NCI-H510A treated with DMSO at 0.1 percent for 48 hours (cell line): ENCODE measurements around the gene DIPK1B.
"Not testable (repeated sequence)": the region's sequence is repeated elsewhere in the genome, so short reads cannot be mapped to it uniquely, and the experiment has no call there.

Experiments
- DNase-seq: peaks from one replicate; lab custom pipeline; 2025; lab: John Stamatoyannopoulos, UW

DIPK1B gene

GRCh38 chr9:136753371-136754058 is 41.1 kb downstream of the DIPK1B start:
- no peak for DNase-seq

- DNase-seq: no peak
These were observed 41.7 kb downstream of the DIPK1B start for GRCh38 chr9:136754059-136754572.

GRCh38 chr9:136754626-136755301 is 42.4 kb downstream of the DIPK1B start:
- no peak for DNase-seq

GRCh38 chr9:136755302-136756133 is 43.1 kb downstream of the DIPK1B start:
- DNase-seq: not testable (repeated sequence)

GRCh38 chr9:136756134-136756438 is 43.7 kb downstream of the DIPK1B start:
- DNase-seq: no peak

- DNase-seq: no peak
These were observed 44.5 kb downstream of the DIPK1B start for GRCh38 chr9:136756836-136757235.

GRCh38 chr9:136757328-136757727 is 45.0 kb downstream of the DIPK1B start:
- DNase-seq: no peak

GRCh38 chr9:136757751-136758140 is 45.4 kb downstream of the DIPK1B start:
- DNase-seq: no peak

GRCh38 chr9:136759001-136759400 is 46.6 kb downstream of the DIPK1B start:
- no peak for DNase-seq

GRCh38 chr9:136759436-136760325 is 47.3 kb downstream of the DIPK1B start:
- no peak for DNase-seq

GRCh38 chr9:136760424-136760823 is 48.1 kb downstream of the DIPK1B start:
- no peak for DNase-seq

- peak; percentile 36 for DNase-seq
These were observed 48.6 kb downstream of the DIPK1B start for GRCh38 chr9:136760834-136761544.

GRCh38 chr9:136761545-136761981 is 49.2 kb downstream of the DIPK1B start:
- DNase-seq: no peak

GRCh38 chr9:136762221-136762691 is 49.9 kb downstream of the DIPK1B start:
- DNase-seq: no peak

GRCh38 chr9:136762915-136763648 is 50.7 kb downstream of the DIPK1B start:
- no peak for DNase-seq

GRCh38 chr9:136763649-136764035 is 51.3 kb downstream of the DIPK1B start:
- DNase-seq: no peak

- DNase-seq: peak; percentile 73
These were observed 52.0 kb downstream of the DIPK1B start, which contains the start of gene LCN15 for GRCh38 chr9:136764301-136764891. Gene LCN15, minus strand, starts transcription at chr9:136764518. Its CDS starts 30 bp downstream, at chr9:136764488.

GRCh38 chr9:136765041-136765440 is 52.7 kb downstream of the DIPK1B start:
- no peak for DNase-seq

GRCh38 chr9:136765745-136766409 is 53.5 kb downstream of the DIPK1B start:
- DNase-seq: not testable (repeated sequence)
